DMS79 treated with DMSO at 0.1 percent for 48 hours (cell line): ENCODE results near the gene SLC16A4.
A peak's percentile ranks its signal among the peaks of the same experiment; 100 is the strongest.

Experiments
- DNase-seq: peaks from one replicate; lab custom pipeline; 2025; lab: John Stamatoyannopoulos, UW

The SLC16A4 gene

GRCh38 chr1:110356379-110356778 is 34.4 kb downstream of the SLC16A4 start:
- DNase-seq: no peak

- no peak for DNase-seq
These were observed 35.5 kb downstream of the SLC16A4 start for GRCh38 chr1:110355321-110355720.

- no peak for DNase-seq
These were observed 40.5 kb downstream of the SLC16A4 start for GRCh38 chr1:110350360-110350759.

GRCh38 chr1:110348771-110349170 is 42.1 kb downstream of the SLC16A4 start:
- no peak for DNase-seq

- no peak for DNase-seq
These were observed 42.8 kb downstream of the SLC16A4 start for GRCh38 chr1:110348050-110348449.

GRCh38 chr1:110347182-110347893 is 43.5 kb downstream of the SLC16A4 start:
- no peak for DNase-seq

- DNase-seq: no peak
These were observed 44.1 kb downstream of the SLC16A4 start for GRCh38 chr1:110346690-110347089.

GRCh38 chr1:110345480-110345879 is 45.3 kb downstream of the SLC16A4 start:
- DNase-seq: no peak

GRCh38 chr1:110344152-110344551 is 46.7 kb downstream of the SLC16A4 start:
- DNase-seq: no peak

- DNase-seq: no peak
These were observed 47.6 kb downstream of the SLC16A4 start for GRCh38 chr1:110343249-110343648.

GRCh38 chr1:110341872-110342331 is 48.9 kb downstream of the SLC16A4 start:
- no peak for DNase-seq

GRCh38 chr1:110341146-110341871 is 49.5 kb downstream of the SLC16A4 start:
- DNase-seq: no peak

- no peak for DNase-seq
These were observed 50.7 kb downstream of the SLC16A4 start for GRCh38 chr1:110340207-110340468.

GRCh38 chr1:110339407-110340206 is 51.2 kb downstream of the SLC16A4 start:
- peak; percentile 44 for DNase-seq

- peak; percentile 100 for DNase-seq
These were observed 51.9 kb downstream of the SLC16A4 start, which contains the start of gene RBM15 for GRCh38 chr1:110338886-110339406. Gene RBM15, plus strand, starts transcription at chr1:110339377. Its CDS starts 29 bp downstream, at chr1:110339406.

GRCh38 chr1:110338309-110338885 is 52.4 kb downstream of the SLC16A4 start:
- DNase-seq: peak; percentile 93

- DNase-seq: peak; percentile 83
These were observed 53.0 kb downstream of the SLC16A4 start for GRCh38 chr1:110337704-110338308.

GRCh38 chr1:110336300-110337039 is 54.4 kb downstream of the SLC16A4 start:
- DNase-seq: peak; percentile 90

- DNase-seq: no peak
These were observed 55.6 kb downstream of the SLC16A4 start for GRCh38 chr1:110335265-110335664.

GRCh38 chr1:110328700-110329099 is 62.1 kb downstream of the SLC16A4 start:
- DNase-seq: no peak

GRCh38 chr1:110328274-110328673 is 62.6 kb downstream of the SLC16A4 start:
- DNase-seq: no peak
